ENCODE data around the gene CD44.
"Not testable (repeated sequence)": the region's sequence is repeated elsewhere in the genome, so short reads cannot be mapped to it uniquely, and the experiment has no call there.

Gene CD44

GRCh38 chr11:35138943-35139721, at the start of gene CD44:
Gene CD44 (plus strand): TSS chr11:35139171. CDS start chr11:35139304, 133 bp downstream.
- no peak for DNase-seq (ENCODE audit: low spot score)

- DNase-seq (ENCODE audit: low spot score) = no peak
These were observed 49.3 kb upstream of the CD44 start for GRCh38 chr11:35089666-35090065.

DNA sequence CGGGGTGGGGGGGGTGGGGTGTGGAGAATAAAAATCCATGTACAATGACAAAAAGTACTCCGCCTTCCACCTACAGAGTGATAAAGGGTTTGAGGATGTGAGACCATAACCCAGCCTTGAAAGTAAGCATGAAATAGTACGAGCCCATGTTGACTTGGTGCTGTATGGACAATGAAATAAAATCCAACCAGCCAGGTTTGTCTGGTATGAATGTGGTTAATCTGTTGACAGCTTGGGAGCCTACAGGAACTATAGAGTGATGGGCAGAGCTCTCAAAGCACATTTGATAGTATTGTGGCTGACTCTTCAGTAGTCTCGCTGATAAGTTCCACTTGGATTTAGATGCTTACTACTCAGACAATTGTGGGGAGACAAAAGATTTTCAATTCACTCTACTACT, 48.8 kb upstream of the CD44 start:
- DNase-seq (ENCODE audit: low spot score) = no peak

GRCh38 chr11:35090991-35091390, 48.0 kb upstream of the CD44 start:
- DNase-seq (ENCODE audit: low spot score) = not testable (repeated sequence)

- DNase-seq (ENCODE audit: low spot score) = no peak
These were observed 42.2 kb upstream of the CD44 start for GRCh38 chr11:35096723-35097122.

GRCh38 chr11:35097814-35098455, 41.0 kb upstream of the CD44 start:
- DNase-seq (ENCODE audit: low spot score) = no peak

DNA sequence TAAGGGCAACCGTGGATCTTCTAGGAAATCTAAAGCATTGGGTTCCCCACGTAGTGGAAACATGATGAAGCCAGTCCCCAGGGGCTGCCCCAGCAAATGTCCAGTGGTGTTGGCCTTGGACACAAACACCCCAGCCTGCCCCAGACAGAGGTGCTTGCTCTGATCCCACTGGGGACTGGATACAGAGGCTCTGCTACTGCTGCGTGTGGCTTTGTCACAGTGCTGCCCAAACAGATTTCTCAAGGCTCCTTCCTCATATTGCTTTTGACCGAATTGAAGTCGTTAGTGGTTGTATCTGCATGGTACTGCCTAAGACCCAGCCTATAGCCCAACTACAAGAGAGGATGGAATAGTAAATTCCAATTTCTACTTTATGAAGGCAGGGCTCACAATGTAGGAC, 40.1 kb upstream of the CD44 start:
- DNase-seq (ENCODE audit: low spot score) = no peak

DNA sequence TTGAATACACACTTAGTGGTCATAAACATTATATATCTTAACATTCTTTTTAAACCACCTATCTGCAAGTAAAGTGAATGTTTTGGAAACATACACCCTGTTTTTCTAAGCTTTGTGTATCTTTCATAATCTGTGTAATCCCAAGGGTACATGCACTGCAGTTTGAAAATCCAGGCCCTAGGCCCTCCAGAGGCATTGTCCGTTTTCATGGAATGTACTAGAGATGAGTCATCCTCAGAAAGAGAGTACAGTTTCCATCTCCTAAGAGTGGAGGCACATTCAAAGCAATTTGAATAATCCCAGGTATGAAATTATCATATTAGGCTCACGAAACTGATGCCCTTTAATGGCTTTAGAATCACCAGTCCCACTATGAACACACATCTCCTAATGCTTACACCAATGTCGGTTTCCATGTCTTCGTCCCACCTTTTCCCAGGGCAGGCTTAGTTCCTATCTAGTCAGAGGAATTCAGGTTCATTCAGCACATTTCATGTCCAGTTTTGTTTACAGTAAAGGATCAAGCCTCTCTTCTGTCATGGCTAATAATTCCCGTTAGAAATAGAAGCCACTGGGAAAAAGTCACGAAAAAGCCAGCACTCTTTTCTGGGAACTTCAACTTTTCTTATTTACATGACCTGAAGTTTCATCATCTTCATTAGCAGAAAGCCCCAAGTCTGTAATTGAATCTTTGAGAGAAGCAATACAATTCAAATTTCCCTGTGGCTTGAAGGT, 39.5 kb upstream of the CD44 start:
- no peak for DNase-seq (ENCODE audit: low spot score)

DNA sequence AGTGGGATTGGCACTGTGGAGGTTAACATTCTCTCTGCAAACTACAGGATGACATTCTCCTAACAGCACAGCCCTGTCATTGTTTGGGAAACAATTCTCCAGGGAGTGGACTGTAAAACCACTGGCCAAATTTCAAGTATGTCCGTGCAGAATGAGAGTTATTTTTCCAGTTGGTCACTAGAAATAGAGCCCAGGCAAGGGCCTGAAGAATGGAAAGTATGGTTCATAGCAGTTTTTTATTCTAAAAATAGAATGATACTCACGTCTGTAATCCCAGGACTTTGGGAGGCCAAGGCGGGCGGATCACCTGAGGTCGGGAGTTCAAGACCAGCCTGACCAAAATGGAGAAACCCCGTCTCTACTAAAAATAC, 39.0 kb upstream of the CD44 start:
- peak; percentile 16 for DNase-seq (ENCODE audit: low spot score)

DNA sequence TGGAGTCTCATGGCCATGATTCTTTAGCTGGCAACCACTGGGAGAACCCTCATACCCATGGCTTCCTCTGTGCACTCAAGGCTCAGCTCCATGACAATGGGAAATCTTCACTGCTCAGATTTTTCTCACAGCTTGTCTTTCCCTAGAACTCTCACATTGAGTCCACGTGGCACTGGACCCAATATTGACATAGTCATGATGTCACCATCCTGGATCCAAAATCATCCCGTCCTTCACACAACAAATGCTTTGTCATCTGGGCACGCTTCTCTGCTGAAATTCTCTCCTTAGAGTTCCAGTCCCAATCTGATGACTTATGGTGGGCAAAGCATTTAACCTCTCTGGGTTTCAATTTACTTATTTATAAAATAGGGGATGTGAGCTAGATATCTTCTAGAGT, 37.7 kb upstream of the CD44 start:
- no peak for DNase-seq (ENCODE audit: low spot score)

- no peak for DNase-seq (ENCODE audit: low spot score)
These were observed 36.7 kb upstream of the CD44 start for GRCh38 chr11:35102267-35102666.

GRCh38 chr11:35103366-35104208, 35.4 kb upstream of the CD44 start:
- no peak for DNase-seq (ENCODE audit: low spot score)

- DNase-seq (ENCODE audit: low spot score) = no peak
These were observed 34.3 kb upstream of the CD44 start for GRCh38 chr11:35104655-35105054.

- no peak for DNase-seq (ENCODE audit: low spot score)
These were observed 33.5 kb upstream of the CD44 start for GRCh38 chr11:35105319-35106079.

GRCh38 chr11:35106595-35106994, 32.4 kb upstream of the CD44 start:
- DNase-seq (ENCODE audit: low spot score) = no peak

DNA sequence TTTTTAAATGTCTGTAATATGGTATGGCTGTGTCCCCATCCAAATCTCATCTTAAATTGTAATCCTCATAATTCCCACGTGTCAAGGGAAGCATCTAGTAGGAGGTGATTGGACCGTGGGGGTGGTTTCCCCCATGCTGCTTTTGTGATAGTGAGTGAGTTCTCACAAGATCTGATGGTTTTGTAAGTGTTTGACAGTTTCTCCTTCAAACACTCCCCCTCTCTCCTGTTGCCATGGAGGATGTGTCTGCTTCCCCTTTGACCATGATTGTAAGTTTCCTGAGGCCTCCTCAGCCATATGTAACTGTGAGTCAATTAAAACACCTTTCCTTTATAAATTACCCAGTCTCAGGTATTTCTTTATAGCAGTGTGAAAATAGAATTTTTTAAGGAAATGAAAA, 31.1 kb upstream of the CD44 start:
- no peak for DNase-seq (ENCODE audit: low spot score)

DNA sequence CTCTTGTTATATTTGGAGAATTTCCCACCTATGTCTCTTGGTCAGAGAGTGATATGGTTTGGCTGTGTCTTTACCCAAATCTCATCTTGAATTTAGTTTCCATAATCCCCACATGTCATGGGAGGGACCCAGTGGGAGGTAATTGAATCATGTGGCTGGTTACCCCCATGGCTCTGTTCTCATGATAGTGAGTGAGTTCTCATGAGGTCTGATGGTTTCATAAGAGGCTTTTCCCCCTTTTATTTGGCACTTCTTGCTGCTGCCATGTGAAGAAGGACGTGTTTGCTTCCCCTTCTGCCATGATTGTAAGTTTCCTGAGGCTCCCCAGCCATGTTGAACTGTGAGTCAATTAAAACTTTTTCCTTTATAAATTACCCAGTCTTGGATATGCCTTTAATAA, 30.6 kb upstream of the CD44 start:
- not testable (repeated sequence) for DNase-seq (ENCODE audit: low spot score)

DNA sequence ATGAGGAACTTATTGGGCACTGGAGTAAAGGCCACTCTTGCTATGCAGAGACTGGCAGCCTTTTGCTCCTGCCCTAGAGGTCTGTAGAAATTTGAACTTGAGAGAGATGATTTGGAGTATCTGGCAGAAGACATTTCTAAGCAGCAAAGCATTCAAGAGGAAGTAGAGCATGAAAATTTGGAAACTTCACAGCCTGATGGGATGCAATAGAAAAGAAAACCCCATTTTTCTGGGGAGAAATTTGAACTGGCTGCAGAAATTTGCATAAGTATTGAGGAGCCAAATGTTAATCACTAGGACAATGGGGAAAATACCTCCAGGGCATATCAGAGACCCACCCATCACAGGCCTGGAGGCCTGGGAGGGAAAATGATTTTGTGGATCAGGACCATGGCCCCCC, 29.9 kb upstream of the CD44 start:
- no peak for DNase-seq (ENCODE audit: low spot score)

DNA sequence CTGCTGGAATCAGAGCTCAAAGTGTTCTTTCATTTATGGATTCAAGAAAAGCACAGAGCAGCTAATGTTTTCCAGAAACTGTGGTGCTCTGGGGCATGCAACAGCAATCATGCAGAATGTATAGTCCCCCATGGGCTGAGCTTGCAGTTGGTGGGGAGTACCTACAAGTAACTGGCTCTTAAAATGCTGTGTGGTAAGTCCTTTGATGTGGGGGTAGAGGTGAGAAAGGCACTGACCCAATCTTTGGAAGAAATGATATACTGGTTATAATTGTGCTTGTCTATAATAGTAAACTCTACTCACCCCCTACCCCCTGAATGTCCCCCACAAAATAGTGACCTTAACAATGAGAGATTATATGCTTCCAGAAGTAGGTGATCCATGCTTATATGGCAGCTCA, 29.1 kb upstream of the CD44 start:
- DNase-seq (ENCODE audit: low spot score) = no peak

DNA sequence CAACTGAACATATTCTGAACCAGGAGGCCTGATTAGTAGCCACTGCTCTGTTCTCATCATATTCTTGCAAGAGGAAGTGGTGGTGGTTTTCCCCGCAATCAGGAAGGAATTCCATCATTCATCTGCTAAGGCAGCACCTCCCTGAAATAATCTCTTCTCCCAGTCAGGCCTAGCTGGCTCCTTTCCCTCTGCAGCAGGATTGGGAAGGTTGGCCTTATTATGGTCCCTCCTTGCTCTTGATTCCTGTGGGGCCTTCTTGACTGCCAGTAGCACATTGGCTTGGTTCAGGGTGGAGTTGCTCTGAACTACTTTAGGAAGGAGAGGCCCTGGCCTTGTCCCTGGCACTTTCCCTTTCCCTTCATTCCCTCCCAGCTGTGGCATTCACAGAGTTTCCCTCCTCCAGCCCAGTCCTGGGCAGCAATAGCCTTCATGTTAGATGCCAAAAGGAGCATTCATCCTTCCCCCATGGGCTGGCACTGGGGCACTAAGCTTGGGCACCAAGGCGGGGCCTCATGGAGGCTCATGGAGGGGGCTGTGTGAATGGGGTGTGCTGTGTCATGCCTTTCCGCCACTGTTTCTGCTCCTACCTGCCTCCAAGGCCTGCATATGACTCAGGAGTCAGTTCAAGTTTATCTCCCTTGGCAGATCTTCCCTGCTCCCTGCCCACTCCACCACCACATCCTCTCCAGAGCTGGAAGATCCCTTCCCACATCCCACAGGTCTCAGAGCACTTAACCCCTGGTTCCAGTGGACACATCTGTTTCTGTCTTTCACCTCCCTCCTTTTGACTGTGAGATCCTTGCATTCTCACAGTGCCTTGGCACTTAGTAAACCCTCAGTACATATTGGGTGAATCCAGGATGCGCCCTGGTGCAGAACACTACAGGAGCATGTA, 27.6 kb upstream of the CD44 start:
- DNase-seq (ENCODE audit: low spot score) = no peak
